ENCODE measurements around the gene ASIC3. TPM values are rescaled to one million over a fixed set of nuclear protein-coding genes. Genes with fewer than 3 reads are reported as not detected.

Gene ASIC3
- total RNA-seq, 1 donor from 2014 or later, result under 0.01 TPM

- no peak for DNase-seq (ENCODE audit: low read depth in 2 of 2)
These were observed 22.2 kb downstream of the ASIC3 start for GRCh38 chr7:151070574-151070960.

- DNase-seq (ENCODE audit: low read depth in 2 of 2), result no peak
These were observed 22.9 kb downstream of the ASIC3 start for GRCh38 chr7:151071032-151071866.

GRCh38 chr7:151073990-151074389 is 25.7 kb downstream of the ASIC3 start:
- DNase-seq (ENCODE audit: low read depth in 2 of 2), result no peak

- no peak for DNase-seq (ENCODE audit: low read depth in 2 of 2)
These were observed 26.7 kb downstream of the ASIC3 start for GRCh38 chr7:151074817-151075661.

- DNase-seq (ENCODE audit: low read depth in 2 of 2), result no peak
These were observed 27.3 kb downstream of the ASIC3 start for GRCh38 chr7:151075662-151075971.

- DNase-seq (ENCODE audit: low read depth in 2 of 2), result no peak
These were observed 27.7 kb downstream of the ASIC3 start for GRCh38 chr7:151075978-151076426.

- DNase-seq (ENCODE audit: low read depth in 2 of 2), result peak in 1 of 2 donors; percentile 22
These were observed 28.8 kb downstream of the ASIC3 start for GRCh38 chr7:151076863-151077704.

- DNase-seq (ENCODE audit: low read depth in 2 of 2), result no peak
These were observed 29.4 kb downstream of the ASIC3 start for GRCh38 chr7:151077705-151078232.

GRCh38 chr7:151078233-151079040 is 30.1 kb downstream of the ASIC3 start:
- no peak for DNase-seq (ENCODE audit: low read depth in 2 of 2)

GRCh38 chr7:151079199-151079910 is 31.0 kb downstream of the ASIC3 start:
- no peak for DNase-seq (ENCODE audit: low read depth in 2 of 2)

GRCh38 chr7:151080067-151080521 is 31.8 kb downstream of the ASIC3 start:
- peak in 1 of 2 donors; percentile 47 for DNase-seq (ENCODE audit: low read depth in 2 of 2)

GRCh38 chr7:151080522-151081169 is 32.3 kb downstream of the ASIC3 start, which contains the start of gene FASTK:
FASTK (minus strand) TSS chr7:151080809; CDS start chr7:151080766, 43 bp downstream.
- DNase-seq (ENCODE audit: low read depth in 2 of 2), result peak; percentile 57 to 93

GRCh38 chr7:151081170-151082101 is 33.1 kb downstream of the ASIC3 start:
- DNase-seq (ENCODE audit: low read depth in 2 of 2), result peak in 1 of 2 donors; percentile 35

- DNase-seq (ENCODE audit: low read depth in 2 of 2), result no peak
These were observed 34.1 kb downstream of the ASIC3 start for GRCh38 chr7:151082141-151083070.

- peak in 1 of 2 donors; percentile 70 for DNase-seq (ENCODE audit: low read depth in 2 of 2)
These were observed 34.9 kb downstream of the ASIC3 start, which contains the start of gene TMUB1 for GRCh38 chr7:151083071-151083823. TMUB1 (minus strand) TSS chr7:151083493; CDS start chr7:151082563, 930 bp downstream.

- no peak for DNase-seq (ENCODE audit: low read depth in 2 of 2)
These were observed 35.5 kb downstream of the ASIC3 start for GRCh38 chr7:151083824-151084160.
